ENCODE results near the gene TRIM52. TPM values are rescaled to one million over a fixed set of nuclear protein-coding genes. Genes with fewer than 3 reads are reported as not detected.
A peak's percentile ranks its signal among the peaks of the same experiment; 100 is the strongest.

TRIM52 gene
- total RNA-seq, 1 donor from 2014 or later: 8.0 TPM

DNA sequence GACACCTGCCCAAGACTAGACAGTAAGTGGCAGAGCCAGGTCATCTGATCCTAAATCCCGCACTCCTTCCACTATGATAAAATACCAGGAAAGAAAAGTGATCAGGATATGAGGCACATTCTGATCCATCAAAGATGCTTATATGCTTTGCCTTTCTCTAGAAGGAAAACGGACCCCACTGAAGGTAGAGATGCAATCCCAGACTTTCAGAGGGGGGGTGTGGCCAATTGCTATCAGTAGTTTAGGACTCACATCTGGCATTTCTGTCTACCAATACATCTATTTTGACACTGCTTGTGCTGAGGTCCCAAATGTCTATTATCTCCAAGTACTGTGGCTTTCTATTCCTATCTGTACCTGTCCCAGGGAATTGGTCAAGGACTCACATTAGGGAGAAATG is 1.7 kb downstream of the TRIM52 start:
- DNase-seq (ENCODE audit: low read depth): no peak

DNA sequence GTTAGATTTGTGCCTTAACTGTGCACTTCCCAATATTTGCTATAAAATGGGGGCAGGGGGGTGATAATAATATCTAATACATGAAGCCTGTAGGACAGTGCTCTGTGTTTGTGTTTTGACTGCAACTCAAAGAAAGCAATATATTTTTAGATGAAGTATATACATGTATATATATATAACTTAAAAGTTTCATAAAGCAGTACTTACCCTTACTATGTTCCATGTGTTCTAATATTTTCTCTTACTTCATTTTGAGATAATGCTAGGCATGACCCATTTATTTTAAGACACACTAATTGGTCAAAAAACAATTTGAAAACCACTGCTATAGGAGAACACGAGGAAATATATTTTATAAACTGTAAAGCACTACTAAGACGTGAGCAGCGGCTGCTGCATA is 2.4 kb downstream of the TRIM52 start:
- DNase-seq (ENCODE audit: low read depth): no peak

DNA sequence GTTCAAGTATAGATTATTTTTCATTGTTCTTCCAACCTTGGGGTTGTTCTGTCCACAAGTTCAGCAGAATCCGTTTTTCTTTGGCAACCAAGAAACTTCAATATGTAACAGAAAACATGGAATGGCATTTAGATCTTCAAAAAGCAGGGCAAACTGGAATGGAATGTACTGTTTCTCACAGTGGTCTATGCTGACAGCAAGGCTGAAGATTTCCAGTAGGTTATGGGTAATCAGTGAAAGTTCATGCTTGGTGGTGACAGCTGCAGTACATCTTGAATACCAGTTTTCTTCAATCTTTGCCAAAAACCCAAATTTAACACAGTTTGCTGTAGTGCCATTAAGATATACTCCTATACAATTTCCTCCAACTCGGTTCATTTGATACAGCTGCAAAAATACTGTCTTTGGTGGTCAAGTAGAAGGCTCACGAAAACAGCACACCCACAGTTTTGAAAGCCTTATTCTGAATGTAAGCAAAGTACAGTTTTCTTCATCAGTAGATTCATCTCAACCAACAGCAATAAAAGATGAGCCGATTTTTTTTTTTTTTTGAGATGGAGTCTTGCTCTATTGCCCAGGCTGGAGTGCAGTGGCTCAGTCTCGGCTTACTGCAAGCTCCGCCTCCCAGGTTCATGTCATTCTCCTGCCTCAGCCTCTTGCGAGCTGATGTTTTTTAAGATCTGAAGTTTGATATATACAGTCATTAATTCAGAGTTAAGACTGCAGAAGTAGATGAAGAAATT is 4.9 kb downstream of the TRIM52 start:
- DNase-seq (ENCODE audit: low read depth): no peak

DNA sequence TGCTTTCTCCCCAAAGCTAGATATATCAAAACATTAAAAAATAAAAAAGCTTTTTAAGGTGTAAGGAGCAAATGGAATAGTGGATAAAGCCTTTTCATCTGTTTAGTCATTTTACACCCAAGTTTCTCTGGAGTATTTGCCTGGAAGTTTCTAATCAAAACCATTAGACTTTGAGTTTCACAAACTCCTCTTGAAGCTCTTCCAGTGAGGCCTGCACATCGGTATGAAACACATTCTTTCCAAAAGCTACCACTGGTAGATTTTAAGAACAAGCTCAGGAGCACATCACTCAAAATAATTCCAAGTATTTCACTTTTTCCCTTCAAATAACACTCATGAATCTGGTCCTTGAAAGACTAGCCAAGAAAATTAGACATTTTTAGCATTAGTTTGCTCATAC is 5.7 kb downstream of the TRIM52 start:
- DNase-seq (ENCODE audit: low read depth): no peak

DNA sequence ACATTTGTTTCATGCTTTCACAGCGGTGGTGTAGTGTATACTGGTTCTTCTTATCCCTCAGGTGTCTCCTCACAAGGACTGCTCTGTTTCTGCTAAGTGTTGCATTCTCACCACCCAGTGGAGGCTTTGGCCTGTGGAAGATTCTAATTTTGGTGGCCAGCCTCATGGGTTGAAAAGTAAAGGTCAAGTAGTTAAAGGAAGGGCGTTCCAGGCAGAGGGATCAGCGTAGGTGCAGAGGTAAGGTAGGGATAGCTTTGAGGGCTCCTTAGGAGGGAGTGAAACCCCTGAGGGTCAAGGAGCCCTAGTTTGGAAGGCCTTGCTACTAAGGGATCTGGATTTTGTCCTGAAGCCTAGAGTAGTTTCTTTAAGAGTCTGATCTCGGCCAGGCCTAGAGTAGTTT is 12.7 kb downstream of the TRIM52 start:
- DNase-seq (ENCODE audit: low read depth): no peak

DNA sequence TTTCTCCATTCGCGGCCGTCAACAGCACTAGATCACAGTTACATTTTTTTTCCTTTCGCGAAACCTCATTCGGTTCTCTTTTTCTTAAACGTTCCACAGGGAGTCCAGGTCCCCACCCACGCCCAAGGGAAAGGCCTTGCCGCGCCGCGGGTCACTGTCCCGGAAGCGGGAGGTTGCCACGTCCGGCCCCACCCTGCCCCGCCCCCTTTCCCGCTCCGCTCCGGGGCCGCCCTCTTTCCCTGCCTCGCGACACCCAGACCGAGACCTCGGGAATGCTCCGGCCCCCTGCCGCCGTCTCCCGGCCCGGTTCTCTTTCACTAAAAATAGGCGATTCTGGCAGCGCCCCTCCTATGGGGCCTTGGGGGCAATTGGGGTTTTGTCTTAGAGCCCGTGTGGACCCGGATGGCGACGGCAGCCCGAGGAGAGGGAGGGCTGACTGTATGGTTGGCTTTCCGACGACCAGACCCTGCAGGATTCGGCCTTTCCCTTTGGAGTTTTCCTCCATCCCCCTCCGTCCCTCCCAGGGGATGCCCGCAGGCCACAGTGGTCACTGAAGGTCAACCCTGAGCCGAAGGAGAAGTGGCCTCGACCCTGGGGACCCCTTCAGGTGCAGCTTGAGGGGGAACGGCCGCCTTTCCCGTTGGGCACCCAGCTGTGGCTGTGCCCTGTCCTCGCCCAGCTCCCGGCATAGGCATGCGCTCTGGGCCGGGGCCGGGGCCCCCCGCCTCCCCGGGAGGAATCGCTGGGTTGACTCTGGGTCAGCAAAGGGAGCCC is 14.5 kb downstream of the TRIM52 start:
- peak; percentile 88 for DNase-seq (ENCODE audit: low read depth)

DNA sequence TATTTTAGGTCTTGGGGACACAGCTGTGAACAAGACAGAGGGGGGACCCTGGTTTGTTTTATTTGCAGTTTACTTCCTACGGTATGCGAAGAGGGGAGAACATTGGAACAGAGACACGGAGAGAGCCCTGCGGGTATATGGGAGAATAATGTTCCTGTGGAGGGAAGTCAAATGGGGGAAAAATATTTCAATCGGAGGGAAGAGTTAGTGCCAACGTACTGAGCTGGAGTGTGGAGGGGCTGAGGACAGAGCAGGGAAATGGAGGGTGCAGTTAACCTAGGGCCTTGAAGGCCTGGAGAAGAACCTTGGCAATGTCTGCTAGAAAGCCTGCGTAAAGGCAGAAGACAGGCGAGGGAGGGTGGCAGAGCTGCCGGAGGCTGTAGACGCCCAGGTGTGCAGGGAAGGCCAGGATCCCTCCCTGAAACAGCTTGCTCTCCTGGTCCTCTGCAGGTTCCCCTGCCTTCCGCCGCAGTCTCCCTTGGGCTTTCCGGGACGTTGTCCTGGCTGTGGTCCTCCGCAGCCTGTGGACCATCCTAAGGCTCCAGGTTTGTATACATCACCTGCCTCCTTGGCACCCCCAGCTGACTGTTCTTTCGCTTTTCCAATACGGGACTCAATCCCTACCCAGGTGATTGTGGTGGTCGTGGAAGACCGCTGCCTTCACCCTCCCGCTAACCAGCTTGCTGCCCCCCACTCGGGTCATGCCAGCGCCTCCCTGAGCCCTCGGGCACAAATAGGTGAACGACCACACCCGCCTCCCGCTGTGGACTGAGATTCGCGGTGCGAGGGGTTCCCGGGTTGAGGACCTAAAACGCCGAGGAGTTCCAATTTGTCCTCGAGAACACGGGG is 15.3 kb downstream of the TRIM52 start:
- no peak for DNase-seq (ENCODE audit: low read depth)

DNA sequence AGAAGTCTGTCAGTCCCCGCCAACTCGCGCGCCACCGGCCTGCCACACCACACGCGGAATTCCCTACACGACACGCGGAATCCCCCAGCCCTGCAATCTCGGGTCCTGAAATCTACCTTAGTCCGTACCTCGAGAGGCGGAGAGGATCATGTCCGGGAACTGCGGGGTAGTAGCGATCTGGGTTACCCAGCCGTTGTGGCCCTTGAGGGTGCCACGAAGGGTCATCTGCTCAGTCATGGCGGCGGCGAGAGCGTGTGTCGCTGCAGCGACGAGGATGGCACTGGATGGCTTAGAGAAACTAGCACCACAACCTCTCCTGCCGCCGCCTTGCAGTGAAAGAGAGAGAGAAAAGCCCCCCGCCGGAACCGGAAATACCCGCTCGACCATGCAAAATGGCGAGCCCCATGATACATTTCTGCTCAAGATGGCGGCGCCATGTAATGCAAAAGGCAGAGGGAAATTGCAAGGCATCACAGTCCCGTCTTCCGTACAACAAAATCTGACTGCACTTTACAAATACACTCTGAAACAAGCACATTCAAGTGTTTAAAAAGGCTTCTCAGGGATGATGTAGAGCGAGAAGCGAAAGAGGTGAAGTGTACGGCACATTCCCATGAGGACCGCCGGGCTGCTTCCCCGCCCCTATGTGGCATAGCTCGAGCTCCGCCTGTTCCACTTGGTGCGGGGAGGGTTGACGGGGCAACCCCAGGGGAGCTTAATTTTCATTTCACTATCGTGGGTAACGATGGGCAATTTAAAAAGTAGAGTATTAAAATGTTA is 17.2 kb downstream of the TRIM52 start, which contains the start of gene RACK1:
TSS of gene RACK1 (minus strand) at position 343 of the 780 bp plus-strand sequence. CDS start at position 237, 106 bp downstream.
- DNase-seq (ENCODE audit: low read depth): peak; percentile 95

DNA sequence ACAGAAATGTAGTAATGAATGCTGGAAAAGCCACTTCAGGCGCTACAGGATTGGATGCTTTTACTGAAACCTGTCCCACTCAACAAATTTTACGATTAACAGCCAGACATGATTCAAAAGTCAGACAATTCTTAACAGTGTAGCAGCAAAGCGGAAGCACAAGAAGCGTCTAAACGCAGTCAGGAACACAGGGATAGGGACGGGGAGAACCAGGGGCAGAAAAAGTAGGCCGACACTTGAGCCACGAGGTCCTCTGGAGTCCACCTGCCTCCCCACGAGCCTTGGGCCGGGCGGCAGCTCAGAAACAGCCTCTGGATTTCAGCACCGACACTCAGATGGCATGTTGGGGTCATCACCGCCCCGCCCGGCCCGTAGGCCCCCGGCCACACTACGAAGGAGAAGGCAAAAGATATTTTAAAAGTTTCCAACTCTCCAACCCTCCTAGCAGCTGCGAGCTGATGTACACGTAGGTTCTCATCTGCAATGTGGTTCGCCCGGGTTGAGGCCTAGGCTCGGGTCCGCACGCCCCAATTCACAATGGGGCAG is 17.9 kb downstream of the TRIM52 start:
- no peak for DNase-seq (ENCODE audit: low read depth)

DNA sequence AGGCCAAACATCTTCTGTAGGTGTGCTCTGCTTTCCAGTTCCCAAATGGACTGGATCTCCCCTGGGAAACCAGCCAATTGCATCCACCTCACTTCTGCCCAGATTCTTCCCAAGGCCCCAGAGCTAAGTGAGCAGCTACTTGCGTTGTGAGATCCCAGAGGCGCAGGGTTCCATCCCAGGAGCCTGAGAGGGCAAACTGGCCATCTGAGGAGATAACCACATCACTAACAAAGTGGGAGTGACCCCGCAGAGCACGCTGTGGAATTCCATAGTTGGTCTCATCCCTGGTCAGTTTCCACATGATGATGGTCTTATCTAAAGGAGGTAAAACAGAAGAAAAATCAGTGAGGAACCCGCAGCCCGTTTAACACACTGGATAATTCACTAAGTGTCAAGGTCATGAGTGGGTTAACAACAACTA is 18.9 kb downstream of the TRIM52 start:
- DNase-seq (ENCODE audit: low read depth): no peak

DNA sequence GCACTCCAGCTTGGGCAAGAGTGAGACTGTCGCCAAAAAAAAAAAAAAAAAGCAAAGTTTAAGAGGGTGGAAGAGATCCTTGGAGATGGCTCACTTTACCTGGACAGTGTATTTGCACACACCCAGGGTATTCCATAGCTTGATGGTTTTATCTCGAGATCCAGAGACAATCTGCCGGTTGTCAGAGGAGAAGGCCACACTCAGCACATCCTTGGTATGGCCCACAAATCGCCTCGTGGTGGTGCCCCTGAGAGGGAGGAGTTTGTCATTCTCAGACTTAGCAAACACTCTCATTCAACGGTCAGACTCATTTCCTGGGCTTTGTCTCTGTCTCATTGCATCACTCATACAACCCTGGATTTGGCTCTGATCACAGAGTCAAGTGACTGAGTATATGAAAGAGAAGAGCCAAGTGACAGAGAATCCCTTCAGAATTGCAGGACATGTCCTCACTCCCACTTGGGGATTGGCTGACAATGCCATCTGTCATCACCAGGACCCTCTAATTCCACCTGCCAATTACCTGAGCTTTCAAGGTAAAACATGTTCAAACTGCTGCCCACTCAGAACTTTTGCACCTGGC is 19.5 kb downstream of the TRIM52 start:
- DNase-seq (ENCODE audit: low read depth): peak; percentile 43

DNA sequence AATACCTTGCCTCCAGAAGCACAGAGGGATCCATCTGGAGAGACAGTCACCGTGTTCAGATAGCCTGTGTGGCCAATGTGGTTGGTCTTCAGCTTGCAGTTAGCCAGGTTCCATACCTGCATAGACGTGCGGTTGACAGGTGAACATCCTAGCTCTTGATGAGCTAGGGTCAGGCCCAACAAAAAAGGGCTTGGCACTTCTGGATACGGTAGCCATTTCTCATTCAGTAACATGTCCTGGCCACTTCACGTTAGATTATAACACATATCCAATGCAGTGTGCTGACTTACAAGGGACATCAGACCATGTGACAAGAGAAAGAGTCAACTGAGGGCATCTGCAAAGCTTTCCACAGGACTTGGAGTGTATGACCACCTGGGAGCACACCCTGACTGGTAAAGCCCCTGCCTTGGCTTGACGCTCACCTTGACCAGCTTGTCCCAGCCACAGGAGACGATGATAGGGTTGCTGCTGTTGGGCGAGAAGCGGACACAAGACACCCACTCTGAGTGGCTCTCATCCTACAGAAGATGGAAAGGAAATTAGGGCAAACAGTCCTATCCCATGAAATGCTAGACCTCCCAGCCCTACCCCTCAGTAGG is 21.8 kb downstream of the TRIM52 start:
- no peak for DNase-seq (ENCODE audit: low read depth)

DNA sequence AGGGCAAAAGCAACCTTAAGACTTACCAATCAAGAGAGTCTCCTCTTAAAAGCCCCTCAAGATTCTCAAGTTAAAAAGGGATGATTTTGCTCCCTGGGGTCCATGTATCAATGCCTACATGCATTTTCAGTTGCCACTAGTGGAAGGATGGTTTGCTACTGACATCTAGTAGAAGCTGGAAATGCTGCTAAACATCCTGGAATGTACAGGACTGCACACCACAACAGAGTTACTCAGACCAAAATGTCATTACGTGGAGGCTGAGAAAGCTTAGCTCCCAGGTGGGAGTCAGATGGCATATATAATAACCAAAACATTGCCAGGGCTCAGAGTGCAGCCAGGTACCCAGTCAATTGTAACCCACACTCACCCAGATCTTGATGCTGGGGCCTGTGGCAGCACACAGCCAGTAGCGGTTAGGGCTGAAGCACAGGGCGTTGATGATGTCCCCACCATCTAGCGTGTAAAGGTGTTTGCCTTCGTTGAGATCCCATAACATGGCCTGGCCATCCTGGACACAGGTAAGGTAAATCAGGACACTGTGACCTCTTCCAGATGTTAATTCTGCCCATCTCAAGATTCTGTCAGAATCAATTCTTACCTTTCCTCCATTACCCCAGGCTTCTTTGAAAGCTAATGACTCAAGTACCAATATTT is 23.1 kb downstream of the TRIM52 start:
- no peak for DNase-seq (ENCODE audit: low read depth)

DNA sequence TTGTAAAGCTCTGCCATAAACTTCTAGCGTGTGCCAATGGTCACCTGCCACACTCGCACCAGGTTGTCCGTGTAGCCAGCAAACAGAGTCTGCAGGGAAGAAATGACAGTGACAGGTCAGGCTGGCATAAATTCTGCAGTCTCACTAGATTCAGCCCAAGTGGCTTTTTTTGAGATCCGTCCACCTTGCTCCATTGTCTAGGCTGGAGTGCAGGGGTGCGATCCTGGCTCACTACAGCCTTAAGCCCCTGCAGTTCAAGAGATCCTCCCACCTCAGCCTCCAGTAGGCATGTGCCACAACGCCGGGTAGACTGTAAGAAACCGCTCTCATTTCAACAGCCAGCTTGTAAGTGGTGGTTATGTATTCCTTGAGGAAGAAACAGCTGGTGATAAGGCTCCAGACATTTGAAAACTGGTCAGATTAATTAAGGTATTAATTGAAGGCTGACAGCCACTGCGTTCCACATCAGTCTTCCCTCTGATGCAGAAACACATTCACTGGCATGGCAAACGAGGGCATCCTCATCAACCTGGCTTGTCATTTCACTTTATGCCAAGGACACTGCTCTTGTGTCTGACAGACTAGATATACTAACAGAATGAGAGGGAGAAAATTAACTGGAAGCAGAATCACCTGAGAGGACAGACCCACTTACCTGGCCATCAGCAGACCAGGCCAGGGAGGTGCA is 23.8 kb downstream of the TRIM52 start:
- no peak for DNase-seq (ENCODE audit: low read depth)

DNA sequence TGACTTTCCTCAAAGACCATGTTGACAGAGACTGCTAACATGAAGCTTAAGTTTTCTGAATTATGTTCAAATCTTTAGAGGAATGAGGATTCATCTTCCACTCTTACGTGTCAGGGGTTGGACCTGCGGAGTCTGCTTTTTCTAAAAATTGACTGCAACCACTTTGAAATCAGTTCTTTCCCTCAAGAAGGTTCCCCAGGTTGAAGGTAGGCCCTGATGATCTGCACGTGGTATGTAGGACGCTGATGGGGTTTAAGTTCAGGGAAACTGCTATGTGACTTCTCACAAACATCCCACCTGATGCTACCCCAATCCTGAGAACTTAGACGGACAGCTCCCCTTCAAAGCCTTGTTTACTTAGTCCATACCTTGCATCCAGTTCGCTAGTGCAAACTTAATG is 24.5 kb downstream of the TRIM52 start:
- no peak for DNase-seq (ENCODE audit: low read depth)

DNA sequence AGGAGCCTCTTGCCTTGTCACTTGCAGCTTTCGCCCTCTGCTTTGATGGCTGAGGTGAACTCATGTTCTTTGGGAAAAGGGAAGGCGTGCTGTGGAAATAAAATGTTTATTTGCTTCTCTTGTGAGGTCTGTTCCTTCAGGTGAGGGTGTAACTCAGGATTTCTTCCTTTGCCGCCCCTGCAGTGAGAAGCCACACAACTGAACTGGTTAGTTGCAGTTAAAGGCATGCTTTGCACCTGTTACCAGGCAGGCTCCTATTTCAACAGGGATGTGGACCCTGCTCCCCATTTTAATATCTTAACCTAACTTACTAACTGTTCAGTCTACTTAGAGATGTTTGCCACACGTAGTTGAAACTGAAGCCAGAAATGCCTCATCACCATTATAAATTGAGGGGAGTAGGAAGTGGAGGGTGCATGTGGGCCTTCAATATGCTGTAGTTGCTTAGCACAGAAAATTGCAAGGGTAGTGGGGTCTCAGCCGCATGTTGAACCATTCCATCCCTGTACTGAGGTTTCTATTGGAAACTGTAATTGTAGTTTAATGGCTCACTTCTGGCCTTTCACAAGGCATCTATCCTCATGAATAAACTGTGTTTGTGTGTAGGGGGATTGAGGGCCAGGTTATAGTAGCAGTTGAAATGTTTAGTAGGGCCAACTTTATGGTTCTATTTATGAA is 25.1 kb downstream of the TRIM52 start:
- peak; percentile 45 for DNase-seq (ENCODE audit: low read depth)

DNA sequence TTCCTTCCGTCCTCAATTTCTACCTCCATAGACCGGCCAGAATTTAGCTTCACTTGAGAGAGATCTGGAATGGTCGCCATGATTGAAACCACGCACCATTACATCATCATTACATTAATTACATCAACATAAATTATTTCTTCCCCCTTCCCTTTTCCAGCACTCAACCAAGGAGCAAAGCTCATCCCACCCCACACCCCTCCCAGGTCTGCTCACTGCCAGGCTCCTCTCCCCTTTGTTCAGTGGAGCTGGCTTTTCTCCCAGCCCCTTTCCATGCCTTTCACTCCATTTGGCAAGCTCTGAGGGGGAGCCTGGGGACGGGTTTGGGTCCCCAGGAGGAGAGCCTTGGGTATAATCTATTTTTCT is 25.6 kb downstream of the TRIM52 start:
- DNase-seq (ENCODE audit: low read depth): no peak

Data from myocyte (in vitro differentiated cells).